Astrocyte (in vitro differentiated cells and primary cell): Measurements from ENCODE around the gene RHD. TPM values are rescaled to one million over a fixed set of nuclear protein-coding genes. Genes with fewer than 3 reads are reported as not detected.

ENCODE experiments used
- DNase-seq: peaks from one replicate; pipeline ENCODE4 v3.0.0-alpha.2; 2010; ENCODE audit warnings: low read depth
- FAIRE-seq: peaks from 2 replicates; lab custom pipeline; 2011; peaks lifted over from hg19 to GRCh38; lab: Jason Lieb, UNC
- H2AFZ ChIP-seq: 2 replicates; pipeline ENCODE4 v1.6.0; 2012; ENCODE audit warnings: low read depth, low read length, inconsistent platforms
- H3K27ac ChIP-seq: 2 replicates; pipeline ENCODE4 v1.5.1; 2011; ENCODE audit warnings: low read depth, low read length, inconsistent platforms
- H3K27me3 ChIP-seq: 2 replicates; pipeline ENCODE4 v1.6.0; 2011; ENCODE audit warnings: low read length, inconsistent platforms; ENCODE audit not compliant: insufficient read depth
- H3K36me3 ChIP-seq: 2 replicates; pipeline ENCODE4 v1.5.1; 2011; ENCODE audit warnings: low read length, inconsistent platforms; ENCODE audit not compliant: insufficient read depth
- H3K4me1 ChIP-seq: 2 replicates; pipeline ENCODE4 v1.5.1; 2011; ENCODE audit warnings: low read length, inconsistent platforms; ENCODE audit not compliant: insufficient read depth
- H3K4me2 ChIP-seq: 2 replicates; pipeline ENCODE4 v1.6.0; 2012; ENCODE audit warnings: low read length, inconsistent platforms
- H3K4me3 ChIP-seq: 2 replicates; pipeline ENCODE4 v1.5.1; 2011; ENCODE audit warnings: low read depth, mild to moderate bottlenecking, low read length, inconsistent platforms; ENCODE audit not compliant: insufficient read depth
- H3K79me2 ChIP-seq: 2 replicates; pipeline ENCODE4 v1.6.0; 2012; ENCODE audit warnings: mild to moderate bottlenecking, low read length, inconsistent platforms; ENCODE audit not compliant: insufficient read depth
- H3K9ac ChIP-seq: 2 replicates; pipeline ENCODE4 v1.6.0; 2012; ENCODE audit warnings: mild to moderate bottlenecking, low read length, inconsistent platforms
- H3K9me3 ChIP-seq: 2 replicates; pipeline ENCODE4 v1.5.1; 2012; ENCODE audit warnings: low read depth, mild to moderate bottlenecking, low read length, inconsistent platforms; ENCODE audit not compliant: insufficient read depth
- H4K20me1 ChIP-seq: 2 replicates; pipeline ENCODE4 v1.6.0; 2012; ENCODE audit warnings: low read length, inconsistent platforms; ENCODE audit not compliant: insufficient read depth
- H3K27ac Mint-ChIP-seq: one replicate; pipeline ENCODE4 v1.8.0; 2021; ENCODE audit warnings: mild to moderate bottlenecking, mixed read lengths; ENCODE audit not compliant: unreplicated experiment
- H3K27me3 Mint-ChIP-seq: one replicate; pipeline ENCODE4 v1.8.0; 2021; ENCODE audit warnings: low read depth, mixed read lengths; ENCODE audit not compliant: unreplicated experiment
- H3K36me3 Mint-ChIP-seq: one replicate; pipeline ENCODE4 v1.8.0; 2021; ENCODE audit warnings: low read depth, mixed read lengths; ENCODE audit not compliant: unreplicated experiment
- H3K4me1 Mint-ChIP-seq: one replicate; pipeline ENCODE4 v1.8.0; 2021; ENCODE audit warnings: low read depth, mixed read lengths; ENCODE audit not compliant: unreplicated experiment
- H3K4me3 Mint-ChIP-seq: one replicate; pipeline ENCODE4 v1.8.0; 2021; ENCODE audit warnings: mild to moderate bottlenecking, moderate library complexity, mixed read lengths; ENCODE audit not compliant: unreplicated experiment
- H3K9me3 Mint-ChIP-seq: one replicate; pipeline ENCODE4 v1.8.0; 2021; ENCODE audit warnings: mild to moderate bottlenecking, mixed read lengths; ENCODE audit not compliant: unreplicated experiment
- EZH2 ChIP-seq: IDR thresholded peaks from 2 replicates; pipeline ENCODE4 v1.6.1; 2012; ENCODE audit warnings: mild to moderate bottlenecking, low read length, inconsistent platforms; ENCODE audit not compliant: insufficient read depth
- total RNA-seq: library from RNA; stranded (reverse); gene quantifications from 2 replicates; pipeline ENCODE4 v1.2.1, GENCODE V29; 2021
- TF ChIP-seq, protein P1 (sequence below): IDR thresholded peaks from 2 replicates; pipeline ENCODE4 v1.5.1; 2011; ENCODE audit warnings: low read depth, mild to moderate bottlenecking, inconsistent platforms, low read length, moderate library complexity; ENCODE audit not compliant: insufficient read depth

Gene RHD
- total RNA-seq, 1 donor from 2014 or later: not detected

DNA sequence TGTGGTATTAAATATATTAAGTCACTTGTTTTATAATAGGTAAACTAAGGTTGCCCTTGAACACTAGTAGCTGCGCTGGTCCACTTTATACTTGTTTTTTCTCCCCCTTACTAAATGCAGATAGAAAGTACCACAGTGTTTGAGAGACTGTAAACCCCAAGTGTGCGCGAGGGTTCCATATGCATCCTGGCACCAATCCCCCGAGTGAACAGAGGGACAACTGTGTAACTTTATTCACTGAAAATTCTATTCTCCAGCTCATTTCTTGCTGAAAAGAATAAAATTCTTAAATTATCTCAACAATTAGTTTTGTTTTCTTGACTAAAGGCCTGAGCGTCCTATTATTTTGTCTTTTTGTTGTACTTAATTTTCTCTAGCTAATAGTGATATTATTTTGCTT lies 26.9 kb upstream of the RHD start:
- no peak for DNase-seq
- TF ChIP-seq EZH2: no peak
- TF ChIP-seq, protein P1, sequence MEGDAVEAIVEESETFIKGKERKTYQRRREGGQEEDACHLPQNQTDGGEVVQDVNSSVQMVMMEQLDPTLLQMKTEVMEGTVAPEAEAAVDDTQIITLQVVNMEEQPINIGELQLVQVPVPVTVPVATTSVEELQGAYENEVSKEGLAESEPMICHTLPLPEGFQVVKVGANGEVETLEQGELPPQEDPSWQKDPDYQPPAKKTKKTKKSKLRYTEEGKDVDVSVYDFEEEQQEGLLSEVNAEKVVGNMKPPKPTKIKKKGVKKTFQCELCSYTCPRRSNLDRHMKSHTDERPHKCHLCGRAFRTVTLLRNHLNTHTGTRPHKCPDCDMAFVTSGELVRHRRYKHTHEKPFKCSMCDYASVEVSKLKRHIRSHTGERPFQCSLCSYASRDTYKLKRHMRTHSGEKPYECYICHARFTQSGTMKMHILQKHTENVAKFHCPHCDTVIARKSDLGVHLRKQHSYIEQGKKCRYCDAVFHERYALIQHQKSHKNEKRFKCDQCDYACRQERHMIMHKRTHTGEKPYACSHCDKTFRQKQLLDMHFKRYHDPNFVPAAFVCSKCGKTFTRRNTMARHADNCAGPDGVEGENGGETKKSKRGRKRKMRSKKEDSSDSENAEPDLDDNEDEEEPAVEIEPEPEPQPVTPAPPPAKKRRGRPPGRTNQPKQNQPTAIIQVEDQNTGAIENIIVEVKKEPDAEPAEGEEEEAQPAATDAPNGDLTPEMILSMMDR: no peak
- Mint-ChIP-seq H3K4me3 (peak overlapping the region; percentile 99), H3K36me3 (peaks cover 23% of the 10 kb centered on the region), H3K27ac (peak overlapping the region; percentile 96), H3K4me1 (peaks cover 21% of the 10 kb centered on the region), H3K27me3 (no peaks in the 10 kb centered on the region), H3K9me3 (no peaks in the 10 kb centered on the region)
- Histone ChIP-seq H3K9ac (peak overlapping the region; percentile 100), H3K36me3 (peaks cover 36% of the 10 kb centered on the region), H3K4me2 (peak overlapping the region; percentile 99), H3K27ac (no peak overlapping the region), H3K79me2 (peaks cover 54% of the 10 kb centered on the region), H3K4me3 (peak overlapping the region; percentile 100), H2AFZ (no peak overlapping the region), H3K9me3 (no peaks in the 10 kb centered on the region), H3K4me1 (peaks cover 21% of the 10 kb centered on the region), H4K20me1 (peaks cover 50% of the 10 kb centered on the region), H3K27me3 (no peaks in the 10 kb centered on the region)
- FAIRE-seq: no peak

DNA sequence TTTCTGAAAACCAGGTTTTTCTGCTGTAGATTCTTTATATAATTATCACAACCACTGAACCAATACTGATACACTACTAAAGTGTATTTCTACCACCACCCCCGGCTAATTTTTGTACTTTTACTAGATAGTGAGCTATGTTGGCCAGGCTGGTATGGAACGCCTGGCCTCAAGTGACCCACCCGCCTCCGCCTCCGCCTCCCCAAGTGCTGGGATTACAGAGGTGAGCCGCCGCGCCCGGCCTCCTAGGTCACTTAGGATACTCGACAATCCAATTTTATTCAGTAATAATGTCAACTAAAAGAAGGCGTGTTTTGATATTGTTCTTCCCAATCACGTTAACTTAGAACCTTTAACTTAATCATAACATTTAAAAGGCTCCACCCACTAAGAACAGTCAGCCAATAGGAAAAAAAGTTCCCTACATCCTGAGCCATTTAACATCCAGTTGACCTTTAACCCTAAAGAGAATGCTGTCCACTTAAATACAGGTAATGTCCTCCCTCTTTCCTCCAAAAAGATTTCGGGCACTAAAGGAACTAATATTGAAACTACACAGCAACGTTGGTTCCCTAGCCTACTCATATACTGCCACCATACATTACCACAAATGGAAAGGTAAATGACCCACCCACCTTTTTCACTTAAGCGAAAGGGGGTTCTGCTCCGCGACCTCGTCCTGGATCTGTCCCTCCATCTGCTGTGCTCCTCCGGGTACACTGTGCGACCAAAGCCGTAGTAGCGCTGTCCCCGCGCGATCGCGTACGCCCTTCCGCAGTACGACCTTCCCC lies 26.3 kb upstream of the RHD start:
- H3K79me2 ChIP-seq: peaks cover 54% of the 10 kb centered on the region
- H3K4me1 Mint-ChIP-seq: peaks cover 19% of the 10 kb centered on the region
- H4K20me1 ChIP-seq: peaks cover 50% of the 10 kb centered on the region
- no peaks in the 10 kb centered on the region for H3K27me3 ChIP-seq
- H3K9me3 Mint-ChIP-seq: no peaks in the 10 kb centered on the region
- no peaks in the 10 kb centered on the region for H3K9me3 ChIP-seq
- H2AFZ ChIP-seq: no peak overlapping the region
- H3K4me3 ChIP-seq: peak overlapping the region; percentile 100
- peak overlapping the region; percentile 99 for H3K4me2 ChIP-seq
- H3K27me3 Mint-ChIP-seq: no peaks in the 10 kb centered on the region
- peaks cover 36% of the 10 kb centered on the region for H3K36me3 ChIP-seq
- peaks cover 16% of the 10 kb centered on the region for H3K4me1 ChIP-seq
- TF ChIP-seq EZH2: no peak
- TF ChIP-seq, protein P1: no peak
- peak overlapping the region; percentile 99 for H3K4me3 Mint-ChIP-seq
- H3K27ac Mint-ChIP-seq: peak overlapping the region; percentile 96
- H3K27ac ChIP-seq: peak overlapping the region; percentile 98
- DNase-seq: no peak
- peak overlapping the region; percentile 100 for H3K9ac ChIP-seq
- H3K36me3 Mint-ChIP-seq: peaks cover 23% of the 10 kb centered on the region
- FAIRE-seq: no peak

DNA sequence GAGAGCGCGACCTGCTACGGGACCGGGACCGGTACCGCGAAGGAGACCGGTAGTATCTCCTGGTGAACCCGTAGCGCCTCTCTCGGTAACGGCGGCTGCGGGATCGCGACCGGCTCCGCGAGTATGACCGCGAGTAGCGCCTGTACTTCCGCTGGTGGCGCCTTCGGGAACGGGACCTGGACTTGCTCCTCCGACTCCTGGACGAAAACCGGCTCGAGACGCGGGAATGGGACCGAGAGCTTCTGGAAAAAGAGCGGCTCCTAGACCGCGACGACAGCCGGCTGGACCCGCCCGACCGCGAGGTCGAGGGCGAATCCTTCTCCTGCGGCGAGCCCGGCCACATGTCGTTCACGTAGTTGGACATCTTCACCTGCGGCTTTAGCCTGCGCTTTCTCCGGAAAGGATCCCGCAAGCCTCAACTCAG lies 25.7 kb upstream of the RHD start:
- H3K9me3 Mint-ChIP-seq: no peaks in the 10 kb centered on the region
- peak overlapping the region; percentile 48 for H2AFZ ChIP-seq
- peak overlapping the region; percentile 99 for H3K4me2 ChIP-seq
- FAIRE-seq (no peak), DNase-seq (no peak)
- peaks cover 33% of the 10 kb centered on the region for H3K36me3 ChIP-seq
- H3K27me3 Mint-ChIP-seq: no peaks in the 10 kb centered on the region
- no peaks in the 10 kb centered on the region for H3K9me3 ChIP-seq
- H4K20me1 ChIP-seq: peaks cover 50% of the 10 kb centered on the region
- H3K4me3 Mint-ChIP-seq: peak overlapping the region; percentile 99
- peaks cover 54% of the 10 kb centered on the region for H3K79me2 ChIP-seq
- H3K27me3 ChIP-seq: no peaks in the 10 kb centered on the region
- peak overlapping the region; percentile 100 for H3K9ac ChIP-seq
- peak overlapping the region; percentile 100 for H3K4me3 ChIP-seq
- peaks cover 19% of the 10 kb centered on the region for H3K4me1 Mint-ChIP-seq
- no peak for TF ChIP-seq EZH2
- TF ChIP-seq, protein P1: no peak
- peaks cover 16% of the 10 kb centered on the region for H3K4me1 ChIP-seq
- H3K36me3 Mint-ChIP-seq: peaks cover 23% of the 10 kb centered on the region
- peak overlapping the region; percentile 98 for H3K27ac ChIP-seq
- H3K27ac Mint-ChIP-seq: peak overlapping the region; percentile 96
